ENCODE data around the gene NPAS3.

Gene NPAS3

GRCh38 chr14:33165144-33165925 is 226.7 kb downstream of the NPAS3 start:
- TF ChIP-seq FOXP2 (optimal IDR thresholded peaks at IDR 0.05; ENCODE audit: control extremely low read depth, extremely low read length, insufficient read depth): peak; percentile 73
- TF ChIP-seq POLR2AphosphoS5 (IDR thresholded peaks at IDR 0.05; ENCODE audit: borderline replicate concordance, low read depth, low read length): no peak
- peak overlapping the region; percentile 87 for H3K27ac ChIP-seq
- H3K9ac ChIP-seq (ENCODE audit: insufficient read length): no peak overlapping the region
- H3K9me3 ChIP-seq (ENCODE audit: low read depth, low read length): no peaks in the 10 kb centered on the region
- DNase-seq (ENCODE audit: low read depth, low spot score): peak; percentile 96
- H3K36me3 ChIP-seq (ENCODE audit: insufficient read depth, low read length): no peaks in the 10 kb centered on the region
- peak overlapping the region; percentile 65 for H3K4me3 ChIP-seq

- DNase-seq (ENCODE audit: low read depth, low spot score): no peak
- no peaks in the 10 kb centered on the region for H3K36me3 ChIP-seq (ENCODE audit: insufficient read depth, low read length)
- no peaks in the 10 kb centered on the region for H3K9me3 ChIP-seq (ENCODE audit: low read depth, low read length)
- TF ChIP-seq POLR2AphosphoS5 (IDR thresholded peaks at IDR 0.05; ENCODE audit: borderline replicate concordance, low read depth, low read length): no peak
- no peak for TF ChIP-seq FOXP2 (optimal IDR thresholded peaks at IDR 0.05; ENCODE audit: control extremely low read depth, extremely low read length, insufficient read depth)
- no peak for TF ChIP-seq EZH2 (IDR thresholded peaks at IDR 0.05)
- H3K9ac ChIP-seq (ENCODE audit: insufficient read length): no peak overlapping the region
- H3K27ac ChIP-seq: peak overlapping the region; percentile 87
- H3K4me3 ChIP-seq: peak overlapping the region; percentile 46
These were observed 227.2 kb downstream of the NPAS3 start for GRCh38 chr14:33165926-33166289.

GRCh38 chr14:33175951-33176350 is 237.3 kb downstream of the NPAS3 start:
- no peak overlapping the region for H3K9ac ChIP-seq (ENCODE audit: insufficient read length)
- no peak overlapping the region for H3K4me3 ChIP-seq
- no peak overlapping the region for H3K27ac ChIP-seq
- H3K9me3 ChIP-seq (ENCODE audit: low read depth, low read length): no peaks in the 10 kb centered on the region
- no peak for DNase-seq (ENCODE audit: low read depth, low spot score)
- no peaks in the 10 kb centered on the region for H3K36me3 ChIP-seq (ENCODE audit: insufficient read depth, low read length)
- TF ChIP-seq EZH2 (IDR thresholded peaks at IDR 0.05) (no peak), POLR2AphosphoS5 (IDR thresholded peaks at IDR 0.05; ENCODE audit: borderline replicate concordance, low read depth, low read length) (no peak), FOXP2 (optimal IDR thresholded peaks at IDR 0.05; ENCODE audit: control extremely low read depth, extremely low read length, insufficient read depth) (no peak)

GRCh38 chr14:33184587-33184986 is 245.9 kb downstream of the NPAS3 start:
- Histone ChIP-seq H3K4me3 (no peak overlapping the region), H3K27ac (no peak overlapping the region), H3K9me3 (ENCODE audit: low read depth, low read length) (no peaks in the 10 kb centered on the region), H3K9ac (ENCODE audit: insufficient read length) (no peak overlapping the region), H3K36me3 (ENCODE audit: insufficient read depth, low read length) (no peaks in the 10 kb centered on the region)
- no peak for TF ChIP-seq EZH2 (IDR thresholded peaks at IDR 0.05)
- no peak for TF ChIP-seq FOXP2 (optimal IDR thresholded peaks at IDR 0.05; ENCODE audit: control extremely low read depth, extremely low read length, insufficient read depth)
- TF ChIP-seq POLR2AphosphoS5 (IDR thresholded peaks at IDR 0.05; ENCODE audit: borderline replicate concordance, low read depth, low read length): no peak
- no peak for DNase-seq (ENCODE audit: low read depth, low spot score)

GRCh38 chr14:33186656-33187055 is 248.0 kb downstream of the NPAS3 start:
- TF ChIP-seq POLR2AphosphoS5 (IDR thresholded peaks at IDR 0.05; ENCODE audit: borderline replicate concordance, low read depth, low read length): no peak
- no peak for TF ChIP-seq EZH2 (IDR thresholded peaks at IDR 0.05)
- TF ChIP-seq FOXP2 (optimal IDR thresholded peaks at IDR 0.05; ENCODE audit: control extremely low read depth, extremely low read length, insufficient read depth): no peak
- no peaks in the 10 kb centered on the region for H3K36me3 ChIP-seq (ENCODE audit: insufficient read depth, low read length)

GRCh38 chr14:33188880-33189279 is 250.2 kb downstream of the NPAS3 start:
- Histone ChIP-seq H3K36me3 (ENCODE audit: insufficient read depth, low read length) (no peaks in the 10 kb centered on the region), H3K9me3 (ENCODE audit: low read depth, low read length) (no peaks in the 10 kb centered on the region), H3K9ac (ENCODE audit: insufficient read length) (no peak overlapping the region), H3K4me3 (no peak overlapping the region), H3K27ac (no peak overlapping the region)
- no peak for DNase-seq (ENCODE audit: low read depth, low spot score)
- TF ChIP-seq POLR2AphosphoS5 (IDR thresholded peaks at IDR 0.05; ENCODE audit: borderline replicate concordance, low read depth, low read length) (no peak), FOXP2 (optimal IDR thresholded peaks at IDR 0.05; ENCODE audit: control extremely low read depth, extremely low read length, insufficient read depth) (no peak), EZH2 (IDR thresholded peaks at IDR 0.05) (no peak)

More at GRCh38 chr14:33186656-33187055, 248.0 kb downstream of the NPAS3 start:
- Histone ChIP-seq H3K9ac (ENCODE audit: insufficient read length) (no peak overlapping the region), H3K9me3 (ENCODE audit: low read depth, low read length) (no peaks in the 10 kb centered on the region), H3K4me3 (no peak overlapping the region), H3K27ac (no peak overlapping the region)
- DNase-seq (ENCODE audit: low read depth, low spot score): no peak

GRCh38 chr14:33191855-33192254 is 253.2 kb downstream of the NPAS3 start:
- no peak for DNase-seq (ENCODE audit: low read depth, low spot score)
- Histone ChIP-seq H3K27ac (no peak overlapping the region), H3K9ac (ENCODE audit: insufficient read length) (no peak overlapping the region), H3K4me3 (no peak overlapping the region), H3K36me3 (ENCODE audit: insufficient read depth, low read length) (no peaks in the 10 kb centered on the region), H3K9me3 (ENCODE audit: low read depth, low read length) (no peaks in the 10 kb centered on the region)
- TF ChIP-seq POLR2AphosphoS5 (IDR thresholded peaks at IDR 0.05; ENCODE audit: borderline replicate concordance, low read depth, low read length): no peak
- TF ChIP-seq FOXP2 (optimal IDR thresholded peaks at IDR 0.05; ENCODE audit: control extremely low read depth, extremely low read length, insufficient read depth): no peak
- no peak for TF ChIP-seq EZH2 (IDR thresholded peaks at IDR 0.05)

GRCh38 chr14:33194551-33194950 is 255.9 kb downstream of the NPAS3 start:
- Histone ChIP-seq H3K9ac (ENCODE audit: insufficient read length) (no peak overlapping the region), H3K27ac (no peak overlapping the region), H3K4me3 (no peak overlapping the region), H3K36me3 (ENCODE audit: insufficient read depth, low read length) (no peaks in the 10 kb centered on the region), H3K9me3 (ENCODE audit: low read depth, low read length) (no peaks in the 10 kb centered on the region)
- no peak for DNase-seq (ENCODE audit: low read depth, low spot score)
- TF ChIP-seq EZH2 (IDR thresholded peaks at IDR 0.05): no peak
- no peak for TF ChIP-seq POLR2AphosphoS5 (IDR thresholded peaks at IDR 0.05; ENCODE audit: borderline replicate concordance, low read depth, low read length)
- no peak for TF ChIP-seq FOXP2 (optimal IDR thresholded peaks at IDR 0.05; ENCODE audit: control extremely low read depth, extremely low read length, insufficient read depth)
